Testis (tissue), 2 donors: Measurements from ENCODE around the gene NAP1L1.

Source experiments
- POLR2A ChIP-seq: fragments of 450-650 bp; IDR thresholded peaks from one replicate; pipeline ENCODE4 v1.6.1; 2017; ENCODE audit warnings: antibody characterized with exemption, mild to moderate bottlenecking, moderate library complexity
- TF ChIP-seq, protein P1 (sequence below), 3 experiments: fragments of 450-650 bp in 2 of 3; fragments of 200-600 bp in 1 of 3; sonication (generic) in 1 of 3; IDR thresholded peaks; one replicate each; pipeline ENCODE4 v1.5.1; 2016 to 2019; ENCODE audit warnings: antibody characterized with exemption in 3 of 3, mild to moderate bottlenecking in 2 of 3, moderate library complexity in 1 of 3

DNA sequence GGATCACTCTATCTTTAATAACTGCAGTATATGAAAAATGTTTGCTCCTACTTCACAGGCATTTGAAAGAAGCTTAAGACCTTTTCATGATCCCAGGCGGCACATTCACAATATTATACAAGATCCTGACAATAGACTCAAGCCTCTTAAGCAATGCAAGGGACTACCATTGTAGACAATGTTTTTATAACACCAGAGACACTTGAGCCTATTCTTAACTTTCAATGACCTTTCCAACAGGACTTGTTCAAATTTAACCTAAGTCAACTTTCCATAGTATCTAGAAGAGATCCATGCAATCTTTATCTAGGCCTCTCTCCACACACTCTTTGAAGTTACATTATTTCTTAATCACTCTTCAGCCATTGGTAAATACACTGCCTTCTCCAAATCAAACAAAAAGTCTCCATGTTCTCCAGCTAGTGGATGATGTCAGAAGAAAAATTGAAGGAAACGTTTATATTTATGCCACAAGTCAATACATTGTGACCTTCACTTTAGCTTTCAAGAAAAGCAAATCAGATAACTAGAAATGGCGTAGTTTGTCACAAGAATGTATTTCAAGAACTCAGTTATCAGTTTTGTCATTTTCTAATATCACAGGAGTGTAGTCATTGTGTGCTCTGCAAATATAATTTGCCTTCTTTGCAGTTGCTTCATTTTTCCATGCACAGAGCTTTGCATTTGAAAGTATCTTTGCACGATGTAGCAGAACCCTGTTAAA, 94.1 kb downstream of the NAP1L1 start:
- TF ChIP-seq POLR2A = no peak
- TF ChIP-seq, protein P1, sequence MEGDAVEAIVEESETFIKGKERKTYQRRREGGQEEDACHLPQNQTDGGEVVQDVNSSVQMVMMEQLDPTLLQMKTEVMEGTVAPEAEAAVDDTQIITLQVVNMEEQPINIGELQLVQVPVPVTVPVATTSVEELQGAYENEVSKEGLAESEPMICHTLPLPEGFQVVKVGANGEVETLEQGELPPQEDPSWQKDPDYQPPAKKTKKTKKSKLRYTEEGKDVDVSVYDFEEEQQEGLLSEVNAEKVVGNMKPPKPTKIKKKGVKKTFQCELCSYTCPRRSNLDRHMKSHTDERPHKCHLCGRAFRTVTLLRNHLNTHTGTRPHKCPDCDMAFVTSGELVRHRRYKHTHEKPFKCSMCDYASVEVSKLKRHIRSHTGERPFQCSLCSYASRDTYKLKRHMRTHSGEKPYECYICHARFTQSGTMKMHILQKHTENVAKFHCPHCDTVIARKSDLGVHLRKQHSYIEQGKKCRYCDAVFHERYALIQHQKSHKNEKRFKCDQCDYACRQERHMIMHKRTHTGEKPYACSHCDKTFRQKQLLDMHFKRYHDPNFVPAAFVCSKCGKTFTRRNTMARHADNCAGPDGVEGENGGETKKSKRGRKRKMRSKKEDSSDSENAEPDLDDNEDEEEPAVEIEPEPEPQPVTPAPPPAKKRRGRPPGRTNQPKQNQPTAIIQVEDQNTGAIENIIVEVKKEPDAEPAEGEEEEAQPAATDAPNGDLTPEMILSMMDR (IDR thresholded peaks at IDR 0.05) = no peak
